ENCODE data around the gene CFAP119. TPM values are rescaled to one million over a fixed set of nuclear protein-coding genes. Genes with fewer than 3 reads are reported as not detected.

The CFAP119 gene
- total RNA-seq, 1 experiment from 2014 or later, result 1.1 TPM

GRCh38 chr16:30728321-30728720, 33.5 kb downstream of the CFAP119 start:
- Histone ChIP-seq H3K27ac (no peak overlapping the region), H3K4me3 (no peak overlapping the region), H3K36me3 (peaks cover 97% of the 10 kb centered on the region)

GRCh38 chr16:30725418-30725792, 36.5 kb downstream of the CFAP119 start:
- no peaks in the 10 kb centered on the region for H3K27me3 ChIP-seq (replicated peaks)
- H3K4me1 ChIP-seq (replicated peaks), result no peaks in the 10 kb centered on the region
- no peak for DNase-seq (ENCODE audit: low read depth in 1 of 2, low spot score in 2 of 2)
- H3K36me3 ChIP-seq, result peaks cover 98% of the 10 kb centered on the region
- H3K27ac ChIP-seq, result no peak overlapping the region
- H3K4me3 ChIP-seq, result no peak overlapping the region
- H3K9me3 ChIP-seq (replicated peaks), result no peaks in the 10 kb centered on the region

More at GRCh38 chr16:30728321-30728720, 33.5 kb downstream of the CFAP119 start:
- no peaks in the 10 kb centered on the region for H3K27me3 ChIP-seq (replicated peaks)
- DNase-seq (ENCODE audit: low read depth in 1 of 2, low spot score in 2 of 2), result no peak
- H3K9me3 ChIP-seq (replicated peaks), result no peaks in the 10 kb centered on the region
- no peaks in the 10 kb centered on the region for H3K4me1 ChIP-seq (replicated peaks)

GRCh38 chr16:30724641-30725417, 37.0 kb downstream of the CFAP119 start:
- peaks cover 98% of the 10 kb centered on the region for H3K36me3 ChIP-seq
- no peaks in the 10 kb centered on the region for H3K9me3 ChIP-seq (replicated peaks)
- no peak for DNase-seq (ENCODE audit: low read depth in 1 of 2, low spot score in 2 of 2)
- no peak overlapping the region for H3K27ac ChIP-seq
- H3K4me3 ChIP-seq, result no peak overlapping the region
- H3K27me3 ChIP-seq (replicated peaks), result no peaks in the 10 kb centered on the region
- no peaks in the 10 kb centered on the region for H3K4me1 ChIP-seq (replicated peaks)

GRCh38 chr16:30723725-30724355, 38.0 kb downstream of the CFAP119 start:
- Histone ChIP-seq H3K27me3 (replicated peaks) (no peaks in the 10 kb centered on the region), H3K27ac (no peak overlapping the region), H3K36me3 (peaks cover 96% of the 10 kb centered on the region), H3K4me3 (no peak overlapping the region), H3K4me1 (replicated peaks) (no peaks in the 10 kb centered on the region), H3K9me3 (replicated peaks) (no peaks in the 10 kb centered on the region)
- DNase-seq (ENCODE audit: low read depth in 1 of 2, low spot score in 2 of 2), result no peak

- no peak for DNase-seq (ENCODE audit: low read depth in 1 of 2, low spot score in 2 of 2)
- Histone ChIP-seq H3K9me3 (replicated peaks) (no peaks in the 10 kb centered on the region), H3K36me3 (peaks cover 96% of the 10 kb centered on the region), H3K27ac (no peak overlapping the region), H3K27me3 (replicated peaks) (no peaks in the 10 kb centered on the region), H3K4me1 (replicated peaks) (no peaks in the 10 kb centered on the region), H3K4me3 (no peak overlapping the region)
Measured at GRCh38 chr16:30722916-30723315, 38.9 kb downstream of the CFAP119 start.

- H3K36me3 ChIP-seq, result peaks cover 95% of the 10 kb centered on the region
- DNase-seq (ENCODE audit: low read depth in 1 of 2, low spot score in 2 of 2), result no peak
Measured at GRCh38 chr16:30722443-30722842, 39.4 kb downstream of the CFAP119 start.

GRCh38 chr16:30721606-30722005, 40.3 kb downstream of the CFAP119 start:
- Histone ChIP-seq H3K4me1 (replicated peaks) (no peaks in the 10 kb centered on the region), H3K4me3 (no peak overlapping the region), H3K27me3 (replicated peaks) (no peaks in the 10 kb centered on the region), H3K9me3 (replicated peaks) (no peaks in the 10 kb centered on the region), H3K27ac (no peak overlapping the region), H3K36me3 (peaks cover 95% of the 10 kb centered on the region)
- no peak for DNase-seq (ENCODE audit: low read depth in 1 of 2, low spot score in 2 of 2)

More at GRCh38 chr16:30722443-30722842, 39.4 kb downstream of the CFAP119 start:
- no peak overlapping the region for H3K27ac ChIP-seq
- no peak overlapping the region for H3K4me3 ChIP-seq
- H3K27me3 ChIP-seq (replicated peaks), result no peaks in the 10 kb centered on the region
- H3K4me1 ChIP-seq (replicated peaks), result no peaks in the 10 kb centered on the region
- H3K9me3 ChIP-seq (replicated peaks), result no peaks in the 10 kb centered on the region

- Histone ChIP-seq H3K9me3 (replicated peaks) (no peaks in the 10 kb centered on the region), H3K27me3 (replicated peaks) (no peaks in the 10 kb centered on the region), H3K36me3 (peaks cover 96% of the 10 kb centered on the region), H3K27ac (no peak overlapping the region), H3K4me3 (no peak overlapping the region), H3K4me1 (replicated peaks) (no peaks in the 10 kb centered on the region)
- DNase-seq (ENCODE audit: low read depth in 1 of 2, low spot score in 2 of 2), result no peak
Measured at GRCh38 chr16:30721167-30721566, 40.7 kb downstream of the CFAP119 start.

GRCh38 chr16:30720694-30721093, 41.2 kb downstream of the CFAP119 start:
- no peak overlapping the region for H3K4me3 ChIP-seq
- no peaks in the 10 kb centered on the region for H3K9me3 ChIP-seq (replicated peaks)
- peaks cover 96% of the 10 kb centered on the region for H3K36me3 ChIP-seq
- no peak for DNase-seq (ENCODE audit: low read depth in 1 of 2, low spot score in 2 of 2)
- no peak overlapping the region for H3K27ac ChIP-seq
- no peaks in the 10 kb centered on the region for H3K4me1 ChIP-seq (replicated peaks)
- no peaks in the 10 kb centered on the region for H3K27me3 ChIP-seq (replicated peaks)

GRCh38 chr16:30720086-30720485, 41.8 kb downstream of the CFAP119 start:
- Histone ChIP-seq H3K4me3 (no peak overlapping the region), H3K36me3 (peaks cover 96% of the 10 kb centered on the region), H3K4me1 (replicated peaks) (no peaks in the 10 kb centered on the region), H3K27ac (no peak overlapping the region), H3K9me3 (replicated peaks) (no peaks in the 10 kb centered on the region), H3K27me3 (replicated peaks) (no peaks in the 10 kb centered on the region)
- no peak for DNase-seq (ENCODE audit: low read depth in 1 of 2, low spot score in 2 of 2)

GRCh38 chr16:30715750-30716445, 46.0 kb downstream of the CFAP119 start:
- Histone ChIP-seq H3K4me3 (no peak overlapping the region), H3K4me1 (replicated peaks) (no peaks in the 10 kb centered on the region), H3K27me3 (replicated peaks) (no peaks in the 10 kb centered on the region), H3K36me3 (peaks cover 96% of the 10 kb centered on the region), H3K9me3 (replicated peaks) (no peaks in the 10 kb centered on the region), H3K27ac (no peak overlapping the region)
- DNase-seq (ENCODE audit: low read depth in 1 of 2, low spot score in 2 of 2), result no peak

GRCh38 chr16:30711712-30712111, 50.1 kb downstream of the CFAP119 start:
- Histone ChIP-seq H3K27ac (no peak overlapping the region), H3K9me3 (replicated peaks) (no peaks in the 10 kb centered on the region), H3K36me3 (peaks cover 100% of the 10 kb centered on the region), H3K27me3 (replicated peaks) (no peaks in the 10 kb centered on the region), H3K4me3 (no peak overlapping the region), H3K4me1 (replicated peaks) (no peaks in the 10 kb centered on the region)
- no peak for DNase-seq (ENCODE audit: low read depth in 1 of 2, low spot score in 2 of 2)

- H3K4me3 ChIP-seq, result no peak overlapping the region
- no peak for DNase-seq (ENCODE audit: low read depth in 1 of 2, low spot score in 2 of 2)
- no peak overlapping the region for H3K27ac ChIP-seq
Measured at GRCh38 chr16:30710971-30711370, 50.9 kb downstream of the CFAP119 start.

More at GRCh38 chr16:30710971-30711370, 50.9 kb downstream of the CFAP119 start:
- Histone ChIP-seq H3K4me1 (replicated peaks) (no peaks in the 10 kb centered on the region), H3K36me3 (peaks cover 100% of the 10 kb centered on the region), H3K27me3 (replicated peaks) (no peaks in the 10 kb centered on the region), H3K9me3 (replicated peaks) (no peaks in the 10 kb centered on the region)

All from SJSA1 (cell line).